Astrocyte of the cerebellum (primary cell): ENCODE results near the gene NUDT5.

Experiments
- DNase-seq: peaks from one replicate; pipeline ENCODE4 v3.0.0-alpha.2; 2011; ENCODE audit warnings: low read depth
- H3K4me3 ChIP-seq: 2 replicates; pipeline ENCODE4 v1.5.1; 2011; ENCODE audit warnings: mild to moderate bottlenecking, low read depth, low read length, moderate library complexity
- in situ Hi-C: cut with HindIII; loops from 2 replicates; pipeline ENCODE4 v1.10.0; 2017; ENCODE audit warnings: low sequenced_read_pairs
- TF ChIP-seq, protein P1 (sequence below): IDR thresholded peaks from 2 replicates; pipeline ENCODE4 v1.5.1; 2012; ENCODE audit warnings: low read length, low read depth, moderate library complexity, mild to moderate bottlenecking; ENCODE audit errors: missing control alignments

NUDT5 gene

DNA sequence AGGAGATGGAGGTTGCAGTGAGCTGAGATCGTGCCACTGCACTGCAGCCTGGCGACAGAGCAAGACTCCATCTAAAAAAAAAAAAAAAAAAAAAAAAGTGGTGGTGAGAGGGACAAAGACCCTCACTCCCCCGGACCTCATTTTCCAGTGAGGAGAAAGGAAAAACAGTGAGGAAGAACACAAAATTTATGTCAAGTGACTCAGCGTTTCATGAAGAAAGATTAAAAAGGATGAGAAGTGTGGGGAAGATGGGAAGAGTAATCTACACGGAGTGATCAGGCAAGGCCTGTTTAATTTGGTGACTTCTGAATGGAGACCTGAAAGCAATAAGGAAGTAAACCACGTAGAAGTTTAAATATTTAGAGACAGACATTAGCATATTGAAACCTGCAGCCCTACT lies 7.0 kb downstream of the NUDT5 start:
- DNase-seq, result no peak
- TF ChIP-seq, protein P1, sequence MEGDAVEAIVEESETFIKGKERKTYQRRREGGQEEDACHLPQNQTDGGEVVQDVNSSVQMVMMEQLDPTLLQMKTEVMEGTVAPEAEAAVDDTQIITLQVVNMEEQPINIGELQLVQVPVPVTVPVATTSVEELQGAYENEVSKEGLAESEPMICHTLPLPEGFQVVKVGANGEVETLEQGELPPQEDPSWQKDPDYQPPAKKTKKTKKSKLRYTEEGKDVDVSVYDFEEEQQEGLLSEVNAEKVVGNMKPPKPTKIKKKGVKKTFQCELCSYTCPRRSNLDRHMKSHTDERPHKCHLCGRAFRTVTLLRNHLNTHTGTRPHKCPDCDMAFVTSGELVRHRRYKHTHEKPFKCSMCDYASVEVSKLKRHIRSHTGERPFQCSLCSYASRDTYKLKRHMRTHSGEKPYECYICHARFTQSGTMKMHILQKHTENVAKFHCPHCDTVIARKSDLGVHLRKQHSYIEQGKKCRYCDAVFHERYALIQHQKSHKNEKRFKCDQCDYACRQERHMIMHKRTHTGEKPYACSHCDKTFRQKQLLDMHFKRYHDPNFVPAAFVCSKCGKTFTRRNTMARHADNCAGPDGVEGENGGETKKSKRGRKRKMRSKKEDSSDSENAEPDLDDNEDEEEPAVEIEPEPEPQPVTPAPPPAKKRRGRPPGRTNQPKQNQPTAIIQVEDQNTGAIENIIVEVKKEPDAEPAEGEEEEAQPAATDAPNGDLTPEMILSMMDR, result no peak
- no peak overlapping the region for H3K4me3 ChIP-seq
- in situ Hi-C loops, result no loop called here

DNA sequence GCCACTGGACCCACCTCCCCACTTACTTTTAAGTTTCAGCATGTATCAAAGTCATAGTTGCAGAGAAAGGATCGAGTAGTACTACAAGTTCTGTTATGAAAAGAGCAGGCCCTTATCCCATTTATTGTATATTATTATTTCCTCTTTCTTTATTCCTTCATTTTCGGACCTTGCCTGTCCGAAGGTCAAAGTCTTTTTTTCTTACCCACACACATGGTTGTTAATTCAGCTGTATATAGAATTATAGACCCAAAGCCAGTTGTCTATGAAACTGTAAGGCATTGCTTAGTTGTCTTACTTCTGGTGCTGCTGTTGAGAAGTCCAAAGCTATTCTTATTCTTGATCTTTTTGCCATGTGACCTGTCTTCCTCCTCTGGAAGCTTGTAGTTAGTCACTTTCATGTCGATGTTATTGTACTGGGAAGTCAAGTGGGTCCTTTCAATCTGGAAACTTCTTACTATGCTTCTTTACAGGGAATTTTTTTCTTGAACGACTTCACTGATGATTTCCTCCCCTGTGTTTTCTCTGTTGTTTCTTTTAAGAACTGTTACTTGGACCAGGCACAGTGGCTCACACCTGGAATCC lies 8.3 kb downstream of the NUDT5 start:
- no peak for DNase-seq
- TF ChIP-seq, protein P1, result no peak
- in situ Hi-C loops, result no loop called here
- no peak overlapping the region for H3K4me3 ChIP-seq

DNA sequence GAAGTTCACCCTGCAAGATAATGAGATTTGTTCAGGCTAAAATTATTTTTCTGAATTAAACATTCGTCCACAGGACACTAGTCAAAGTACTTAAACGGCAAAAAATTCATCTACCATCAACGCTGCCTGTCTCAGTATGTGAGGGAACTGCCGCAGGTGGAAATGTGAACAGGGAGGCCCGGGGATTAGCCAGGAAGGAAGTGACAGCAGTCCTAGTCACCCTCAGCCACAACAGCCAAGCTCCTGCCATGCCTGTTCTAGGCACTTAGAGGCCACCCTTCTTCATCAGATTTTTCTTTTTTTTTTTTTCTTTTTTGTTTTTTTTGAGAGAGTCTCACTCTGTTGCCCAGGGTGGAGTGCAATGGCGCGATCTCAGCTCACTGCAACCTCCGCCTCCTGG lies 9.4 kb downstream of the NUDT5 start:
- DNase-seq, result no peak
- H3K4me3 ChIP-seq, result no peak overlapping the region
- in situ Hi-C loops, result no loop called here
- TF ChIP-seq, protein P1, result no peak

DNA sequence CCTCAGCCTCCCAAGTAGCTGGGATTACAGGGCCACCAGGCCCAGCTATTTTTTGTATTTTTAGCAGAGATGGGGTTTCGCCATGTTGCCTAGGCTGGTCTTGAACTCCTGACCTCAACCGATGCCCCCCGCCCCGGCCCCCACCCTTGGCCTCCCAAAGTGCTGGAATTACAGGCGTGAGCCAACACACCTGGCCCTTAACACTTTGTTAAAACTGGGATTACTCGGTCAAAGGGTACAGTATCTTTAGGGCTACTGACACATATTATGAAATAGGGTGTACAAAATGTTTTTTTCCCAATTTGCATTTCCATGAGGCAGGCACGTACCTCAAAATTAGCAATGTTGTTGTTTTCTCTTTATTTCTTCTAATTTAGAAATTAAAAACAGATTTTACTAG lies 11.5 kb downstream of the NUDT5 start:
- no peak for DNase-seq
- TF ChIP-seq, protein P1, result no peak
- in situ Hi-C loops, result no loop called here
- H3K4me3 ChIP-seq, result no peak overlapping the region

DNA sequence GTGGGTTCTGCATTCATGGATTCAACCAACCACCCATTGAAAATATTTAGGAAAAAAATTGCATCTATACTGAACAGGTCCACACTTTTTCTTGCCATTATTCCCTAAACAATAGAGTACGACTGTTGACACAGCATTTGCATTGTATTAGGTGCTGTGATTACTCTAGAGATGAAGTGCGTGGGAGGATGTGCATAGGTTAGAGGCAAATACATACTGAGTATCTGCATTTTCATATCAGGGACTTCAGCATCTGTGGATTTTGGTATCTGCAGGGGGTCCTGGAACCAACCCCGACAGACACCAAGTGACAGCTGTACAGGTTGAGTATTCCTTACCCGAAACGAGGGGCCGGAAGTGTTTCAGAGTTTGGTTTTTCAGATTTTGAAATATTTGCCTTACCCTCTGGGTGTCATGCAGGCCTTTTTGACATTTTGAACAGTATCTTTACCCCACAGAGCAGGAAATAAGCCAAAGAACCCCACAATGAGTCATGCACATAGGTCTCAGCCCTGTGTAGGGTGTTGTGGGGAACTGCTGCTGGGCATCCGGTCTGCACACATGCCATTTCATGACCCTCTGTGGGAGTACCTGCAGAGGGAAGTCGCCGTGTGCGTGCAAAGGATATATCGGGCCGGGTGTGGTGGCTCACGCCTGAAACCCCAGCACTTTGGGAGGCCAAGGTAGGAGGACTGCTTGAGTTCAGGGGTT lies 14.5 kb downstream of the NUDT5 start:
- H3K4me3 ChIP-seq, result no peak overlapping the region
- DNase-seq, result peak; percentile 19
- TF ChIP-seq, protein P1, result no peak
- in situ Hi-C loops, result no loop called here

DNA sequence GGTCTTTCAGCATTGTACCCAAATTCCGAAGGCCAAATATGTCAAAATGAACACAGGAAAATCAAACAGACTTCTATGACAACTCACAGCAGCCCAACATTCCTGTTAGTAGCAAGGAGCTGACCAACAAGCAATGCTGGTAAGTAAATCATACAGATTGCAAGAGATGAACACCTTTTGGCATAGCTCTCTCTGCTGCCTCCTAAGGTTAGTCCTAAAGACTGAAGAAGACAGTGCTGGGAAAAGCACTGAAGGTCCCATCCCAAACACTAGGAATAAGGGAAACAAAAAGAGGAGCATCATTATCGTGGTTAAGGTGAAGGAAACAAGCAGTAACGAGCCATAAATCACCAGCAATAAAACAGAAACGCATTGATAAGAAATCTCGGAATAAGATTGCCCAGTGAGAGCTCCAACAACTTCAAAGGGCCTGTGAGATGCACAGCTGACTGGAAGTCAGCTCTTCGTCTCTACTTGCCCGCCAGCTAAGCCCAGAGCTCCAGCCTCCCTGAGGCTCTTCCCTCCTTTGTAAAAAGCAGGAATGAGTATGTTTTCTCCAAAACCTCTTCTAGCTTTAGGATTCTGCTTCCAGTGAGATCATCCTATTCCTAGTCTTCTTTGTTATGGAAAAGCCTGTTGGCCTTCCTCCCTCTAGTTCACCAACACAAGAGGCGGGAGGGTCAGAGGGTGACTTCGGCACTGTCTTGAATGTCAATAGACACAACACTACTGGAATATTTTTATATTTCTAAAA lies 15.3 kb downstream of the NUDT5 start:
- DNase-seq, result no peak
- no peak overlapping the region for H3K4me3 ChIP-seq
- TF ChIP-seq, protein P1, result peak; percentile 1
- in situ Hi-C loops, result no loop called here
